ENCODE measurements around the gene RGS6. TPM values are rescaled to one million over a fixed set of nuclear protein-coding genes. Genes with fewer than 3 reads are reported as not detected.

The RGS6 gene
- total and polyA plus RNA-seq, 2 of the 4 experiments (the other 2 are of a cell fraction): not detected

GRCh38 chr14:71907793-71908515, 24.3 kb upstream of the RGS6 start:
- Histone ChIP-seq H3K9me3 (ENCODE audit: control insufficient read depth, insufficient read depth, low read length) (no peaks in the 10 kb centered on the region), H2BK15ac (ENCODE audit: low read depth, low read length) (no peak overlapping the region), H3K4me1 (ENCODE audit: control insufficient read depth, insufficient read depth, low read length) (no peaks in the 10 kb centered on the region), H3K9ac (ENCODE audit: low read depth, low read length) (no peak overlapping the region), H4K20me1 (ENCODE audit: insufficient read depth, low read length) (no peaks in the 10 kb centered on the region), H3K4me2 (ENCODE audit: low read depth, low read length) (no peak overlapping the region), H4K91ac (ENCODE audit: insufficient read depth, low read depth, low read length) (no peak overlapping the region), H4K5ac (ENCODE audit: low read depth, low read length) (no peak overlapping the region), H3K79me1 (ENCODE audit: low read depth in 1 of 2, low read length in 2 of 2) (no peaks in the 10 kb centered on the region), H2AK9ac (replicated peaks; ENCODE audit: low read depth, low read length, poor library complexity) (no peak overlapping the region), H2AFZ (replicated peaks; ENCODE audit: low read length, poor library complexity) (no peak overlapping the region), H4K8ac (ENCODE audit: low read depth in 2 of 2, low read length in 2 of 2) (no peak overlapping the region), H3K18ac (ENCODE audit: low read depth, low read length) (no peak overlapping the region), H2BK20ac (ENCODE audit: low read depth, low read length) (no peak overlapping the region), H3K4me3 (ENCODE audit: insufficient read depth, low read depth, low read length) (no peak overlapping the region), H2BK5ac (ENCODE audit: low read depth, low read length, poor library complexity, severe bottlenecking) (no peak overlapping the region), H2BK120ac (ENCODE audit: low read depth, low read length) (no peak overlapping the region), H3K23ac (ENCODE audit: low read depth, low read length) (no peak overlapping the region), H3K36me3 (ENCODE audit: control insufficient read depth, insufficient read depth, low read length) (no peaks in the 10 kb centered on the region), H3K27ac (ENCODE audit: insufficient read depth, low read length) (no peak overlapping the region), H3K56ac (ENCODE audit: extremely low read depth, insufficient read depth, low read length) (no peak overlapping the region), H3K4ac (ENCODE audit: low read depth, low read length) (no peak overlapping the region), H3K27me3 (ENCODE audit: control insufficient read depth, insufficient read depth, low read length) (peaks cover 23% of the 10 kb centered on the region), H2AK5ac (ENCODE audit: low read depth, low read length) (no peak overlapping the region), H3K9me1 (ENCODE audit: insufficient read depth, low read length) (no peaks in the 10 kb centered on the region), H3K14ac (replicated peaks; ENCODE audit: low read depth, low read length) (no peak overlapping the region)
- TF ChIP-seq ELK1 (IDR thresholded peaks at IDR 0.05; ENCODE audit: borderline replicate concordance, low read depth, low read length) (no peak), POLR2A (IDR thresholded peaks at IDR 0.05; ENCODE audit: low read depth, low read length) (no peak), RAD21 (IDR thresholded peaks at IDR 0.05; ENCODE audit: low read length) (no peak), SMC3 (IDR thresholded peaks at IDR 0.05; ENCODE audit: low read depth, low read length) (no peak), FOS (IDR thresholded peaks at IDR 0.05; ENCODE audit: low read depth, low read length) (no peak), NFE2L2 (IDR thresholded peaks at IDR 0.05; ENCODE audit: low read depth, low read length) (no peak), RFX5 (IDR thresholded peaks at IDR 0.05; ENCODE audit: low read depth, low read length) (no peak), MAZ (IDR thresholded peaks at IDR 0.05; ENCODE audit: borderline replicate concordance, low read depth, low read length) (no peak), MAFK (IDR thresholded peaks at IDR 0.05; ENCODE audit: low read depth, low read length) (no peak), CTCF (conservative IDR thresholded peaks at IDR 0.05; ENCODE audit: low read depth, low read length) (no peak), RCOR1 (IDR thresholded peaks at IDR 0.05; ENCODE audit: insufficient replicate concordance, low read length) (no peak), CEBPB (IDR thresholded peaks at IDR 0.05; ENCODE audit: low read depth, low read length) (no peak), CHD1 (IDR thresholded peaks at IDR 0.05; ENCODE audit: low read depth, low read length) (no peak), BHLHE40 (IDR thresholded peaks at IDR 0.05; ENCODE audit: low read depth, low read length) (no peak), MXI1 (IDR thresholded peaks at IDR 0.05; ENCODE audit: borderline replicate concordance, low read depth, low read length) (no peak)
- TF ChIP-seq, protein P1, sequence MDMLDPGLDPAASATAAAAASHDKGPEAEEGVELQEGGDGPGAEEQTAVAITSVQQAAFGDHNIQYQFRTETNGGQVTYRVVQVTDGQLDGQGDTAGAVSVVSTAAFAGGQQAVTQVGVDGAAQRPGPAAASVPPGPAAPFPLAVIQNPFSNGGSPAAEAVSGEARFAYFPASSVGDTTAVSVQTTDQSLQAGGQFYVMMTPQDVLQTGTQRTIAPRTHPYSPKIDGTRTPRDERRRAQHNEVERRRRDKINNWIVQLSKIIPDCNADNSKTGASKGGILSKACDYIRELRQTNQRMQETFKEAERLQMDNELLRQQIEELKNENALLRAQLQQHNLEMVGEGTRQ (IDR thresholded peaks at IDR 0.05; ENCODE audit: low read depth, low read length): no peak
- dilution Hi-C loops (cut with HindIII; ENCODE audit: low sequenced_read_pairs, unreplicated experiment) (no loop called here), in situ Hi-C loops (cut with MboI; ENCODE audit: low sequenced_read_pairs) (no loop called here), intact Hi-C loops (cut with micrococcal nuclease) (no loop called here)
- ATAC-seq (ENCODE audit: low read depth) (no peak), DNase-seq (no peak)
- ChIA-PET POLR2A (ENCODE audit: unreplicated experiment) (no interaction called here), CTCF (no interaction called here)
- no TSS peak for BruUV-seq (replicated peaks)
- WGBS, 2 experiments (ENCODE audit: extremely low coverage in 2 of 2, insufficient read length in 1 of 2): 29% methylated on average over 4 of the region's 10 CpGs; no CpG with 5 or more reads in 1 of the 2 experiments
